Kidney (tissue), 14 donors: ENCODE measurements around the gene DOCK10. TPM values are rescaled to one million over a fixed set of nuclear protein-coding genes. Genes with fewer than 3 reads are reported as not detected.

Experiments
- DNase-seq, 5 donors: peaks; one replicate each; pipeline ENCODE4 v3.0.0-alpha.2; 2013 to 2020
- FAIRE-seq: peaks from 2 replicates; lab custom pipeline; 2012; peaks lifted over from hg19 to GRCh38; lab: Jason Lieb, UNC
- H3K27ac ChIP-seq, 2 donors: one replicate each; pipeline ENCODE4 v1.7.0; 2013; ENCODE audit warnings: low read depth in 2 of 2, low read length in 2 of 2, inconsistent platforms in 1 of 2
- H3K27me3 ChIP-seq: one replicate; pipeline ENCODE4 v1.7.1; 2013; ENCODE audit warnings: low read length, inconsistent platforms; ENCODE audit not compliant: control insufficient read depth, insufficient read depth
- H3K36me3 ChIP-seq, 3 donors: one replicate each; pipeline versions ENCODE4 v1.7.0 to v1.7.1; 2013; ENCODE audit warnings: low read length in 3 of 3, control low read depth in 1 of 3, inconsistent platforms in 1 of 3; ENCODE audit not compliant: insufficient read depth in 3 of 3, control insufficient read depth in 2 of 3
- H3K4me1 ChIP-seq, 3 donors: one replicate each; pipeline versions ENCODE4 v1.7.0 to v1.7.1; 2013; ENCODE audit warnings: low read length in 3 of 3, inconsistent platforms in 1 of 3, low read depth in 1 of 3; ENCODE audit not compliant: control insufficient read depth in 2 of 3, insufficient read depth in 2 of 3
- H3K4me3 ChIP-seq, 3 donors: one replicate each; pipeline versions ENCODE4 v1.7.0 to v1.8.1; 2013; ENCODE audit warnings: low read length in 3 of 3, control low read depth in 1 of 3, inconsistent platforms in 1 of 3
- H3K9ac ChIP-seq, 3 donors: one replicate each; pipeline versions ENCODE4 v1.7.0 to v1.7.1; 2013; ENCODE audit warnings: low read length in 3 of 3, control low read depth in 1 of 3, inconsistent platforms in 1 of 3
- H3K9me3 ChIP-seq, 3 donors: one replicate each; pipeline versions ENCODE4 v1.7.0 to v1.7.1; 2013; ENCODE audit warnings: low read length in 3 of 3, control low read depth in 1 of 3, inconsistent platforms in 1 of 3; ENCODE audit not compliant: control insufficient read depth in 2 of 3, insufficient read depth in 1 of 3
- CTCF ChIP-seq: IDR thresholded peaks from 3 replicates; pipeline ENCODE4 v1.5.1; 2012; ENCODE audit warnings: mild to moderate bottlenecking, moderate library complexity, borderline replicate concordance; ENCODE audit not compliant: insufficient read depth; ENCODE audit errors: extremely low read depth
- intact Hi-C: fragments of 100-400 bp; cut with DNase I; formaldehyde crosslinking; loops from one replicate; pipeline ENCODE4 v1.11.1; 2022
- polyA plus RNA-seq: library from polyadenylated mRNA; stranded (reverse); fragments of 350-450 nt; fragmentation: Illumina TruSeq; extraction: RNeasy Lipid Tissue Mini Kit (QIAGEN cat#74804); gene quantifications from one replicate; pipeline ENCODE4 v1.2.3, GENCODE V29; 2014; ENCODE audit warnings: low read depth, low replicate concordance; ENCODE audit not compliant: insufficient read depth
- total RNA-seq: library from RNA; stranded (reverse); fragmentation: NEBNext Ultra II Directional; extraction: Animal tissue kit (Norgen Biotek cat#: 25700); gene quantifications from one replicate; pipeline ENCODE4 v1.2.1, GENCODE V29; 2021
- donor health status: control.
- donor health status: control.
- donor health status: control.
- donor health status: control.
- donor health status: control.
- donor health status: DM: yes; HTN: yes; CAD: no.
- donor health status: Normal renal cell carcinoma (clear cell type).

Gene DOCK10
- total and polyA plus RNA-seq, 2 donors from 2014 or later: 2.1 to 33.8 TPM

DNA sequence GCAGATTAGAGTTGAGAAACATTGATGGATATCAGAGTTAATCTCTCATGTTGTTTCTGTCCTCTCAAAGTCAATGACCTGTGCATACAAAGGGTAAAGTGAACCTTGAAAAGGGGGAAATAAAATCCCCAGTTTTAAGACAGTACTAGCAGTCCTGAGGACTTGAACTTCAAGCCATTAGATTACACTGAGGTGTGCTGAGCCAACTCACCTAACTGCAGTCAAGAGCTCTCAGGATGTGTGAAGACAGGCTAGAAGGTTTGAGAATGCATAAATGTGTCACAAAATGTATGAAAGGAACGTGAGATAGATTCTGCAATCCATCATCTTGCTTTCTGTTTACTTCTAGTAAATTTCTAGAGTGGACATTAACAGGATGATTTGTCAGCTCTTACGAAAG is 35.5 kb downstream of the DOCK10 start:
- TF ChIP-seq CTCF: no peak
- Histone ChIP-seq H3K27me3 (no peaks in the 10 kb centered on the region), H3K9ac (no peak overlapping the region), H3K27ac (no peak overlapping the region), H3K4me1 (peaks cover 0 to 3% (median 0%) of the 10 kb centered on the region in 3 donors), H3K36me3 (no peaks in the 10 kb centered on the region), H3K9me3 (no peaks in the 10 kb centered on the region), H3K4me3 (no peak overlapping the region)
- DNase-seq (no peak), FAIRE-seq (no peak)
- intact Hi-C loops: no loop called here

GRCh38 chr2:225004597-225004996 is 37.7 kb downstream of the DOCK10 start:
- peaks cover 0 to 3% (median 0%) of the 10 kb centered on the region in 3 donors for H3K4me1 ChIP-seq
- H3K27me3 ChIP-seq: no peaks in the 10 kb centered on the region
- FAIRE-seq: no peak
- H3K27ac ChIP-seq: no peak overlapping the region
- no peaks in the 10 kb centered on the region for H3K36me3 ChIP-seq
- no peaks in the 10 kb centered on the region for H3K9me3 ChIP-seq
- intact Hi-C loops: no loop called here
- DNase-seq: no peak
- no peak overlapping the region for H3K4me3 ChIP-seq
- TF ChIP-seq CTCF: no peak
- H3K9ac ChIP-seq: no peak overlapping the region

- intact Hi-C loops: no loop called here
- DNase-seq: peak in 3 of 5 donors; percentile 54 to 78 (median 59)
- H3K27ac ChIP-seq: no peak overlapping the region
- no peaks in the 10 kb centered on the region for H3K9me3 ChIP-seq
- no peak overlapping the region for H3K9ac ChIP-seq
- no peaks in the 10 kb centered on the region for H3K36me3 ChIP-seq
- no peak for FAIRE-seq
- no peaks in the 10 kb centered on the region for H3K27me3 ChIP-seq
- H3K4me3 ChIP-seq: no peak overlapping the region
- peak; percentile 3 for TF ChIP-seq CTCF
- peaks cover 0 to 3% (median 0%) of the 10 kb centered on the region in 3 donors for H3K4me1 ChIP-seq
Measured at GRCh38 chr2:225002656-225003045, 39.6 kb downstream of the DOCK10 start.
